Spleen (tissue), 7 donors: ENCODE results near the gene LIMS3.
"Not testable (repeated sequence)": the region's sequence is repeated elsewhere in the genome, so short reads cannot be mapped to it uniquely, and the experiment has no call there.

Experiments used
- POLR2A ChIP-seq, 3 donors: fragments of 450-650 bp; IDR thresholded peaks; one replicate each; pipeline ENCODE4 v1.5.1; 2017; ENCODE audit warnings: antibody characterized with exemption in 3 of 3, mild to moderate bottlenecking in 1 of 3
- TF ChIP-seq, protein P1 (sequence below), 11 experiments: fragments of 200-600 bp in 7 of 11; fragments of 450-650 bp in 4 of 11; sonication (generic) in 4 of 11; IDR thresholded peaks in 8 of 11; conservative IDR thresholded peaks in 3 of 11; 1 replicate in 7 of 11; 2 replicates in 4 of 11; pipeline versions ENCODE4 v1.4.0 to v1.8.0; 2016 to 2021; ENCODE audit warnings: antibody characterized with exemption in 11 of 11, inconsistent platforms in 4 of 11, mild to moderate bottlenecking in 1 of 11
- donor health status: DM: no; HTN: no; CAD: no; lungs with moderate emphysema.
- donor health status: DM: no; HTN: no; CAD: no.
- donor health status: DM: no; HTN: no; CAD: no.

DNA sequence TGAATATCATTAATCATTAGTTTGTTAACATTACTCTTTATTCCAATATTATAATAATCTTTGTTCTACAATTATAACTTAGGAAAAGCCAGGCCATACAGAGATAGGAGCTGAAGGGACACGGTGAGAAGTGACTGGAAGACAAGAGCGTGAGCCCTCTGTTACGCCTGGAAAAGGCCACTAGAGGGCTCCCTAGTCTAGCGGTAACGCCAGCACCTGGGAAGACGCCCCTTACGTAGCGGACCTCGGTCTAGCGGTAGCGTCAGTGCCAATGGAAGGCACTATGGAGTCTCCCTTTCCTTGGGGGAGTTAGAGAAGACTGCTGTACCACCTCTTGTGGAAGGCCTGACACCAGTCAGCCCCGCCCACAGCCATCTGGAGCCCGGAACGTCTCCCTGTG lies 71.4 kb downstream of the LIMS3 start:
- TF ChIP-seq, protein P1, sequence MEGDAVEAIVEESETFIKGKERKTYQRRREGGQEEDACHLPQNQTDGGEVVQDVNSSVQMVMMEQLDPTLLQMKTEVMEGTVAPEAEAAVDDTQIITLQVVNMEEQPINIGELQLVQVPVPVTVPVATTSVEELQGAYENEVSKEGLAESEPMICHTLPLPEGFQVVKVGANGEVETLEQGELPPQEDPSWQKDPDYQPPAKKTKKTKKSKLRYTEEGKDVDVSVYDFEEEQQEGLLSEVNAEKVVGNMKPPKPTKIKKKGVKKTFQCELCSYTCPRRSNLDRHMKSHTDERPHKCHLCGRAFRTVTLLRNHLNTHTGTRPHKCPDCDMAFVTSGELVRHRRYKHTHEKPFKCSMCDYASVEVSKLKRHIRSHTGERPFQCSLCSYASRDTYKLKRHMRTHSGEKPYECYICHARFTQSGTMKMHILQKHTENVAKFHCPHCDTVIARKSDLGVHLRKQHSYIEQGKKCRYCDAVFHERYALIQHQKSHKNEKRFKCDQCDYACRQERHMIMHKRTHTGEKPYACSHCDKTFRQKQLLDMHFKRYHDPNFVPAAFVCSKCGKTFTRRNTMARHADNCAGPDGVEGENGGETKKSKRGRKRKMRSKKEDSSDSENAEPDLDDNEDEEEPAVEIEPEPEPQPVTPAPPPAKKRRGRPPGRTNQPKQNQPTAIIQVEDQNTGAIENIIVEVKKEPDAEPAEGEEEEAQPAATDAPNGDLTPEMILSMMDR (IDR thresholded peaks at IDR 0.05 in 8 of 11, conservative IDR thresholded peaks at IDR 0.05 in 3 of 11): not testable (repeated sequence)
- TF ChIP-seq POLR2A (IDR thresholded peaks at IDR 0.05): not testable (repeated sequence)
